ENCODE data around the gene RNF115.

DNA sequence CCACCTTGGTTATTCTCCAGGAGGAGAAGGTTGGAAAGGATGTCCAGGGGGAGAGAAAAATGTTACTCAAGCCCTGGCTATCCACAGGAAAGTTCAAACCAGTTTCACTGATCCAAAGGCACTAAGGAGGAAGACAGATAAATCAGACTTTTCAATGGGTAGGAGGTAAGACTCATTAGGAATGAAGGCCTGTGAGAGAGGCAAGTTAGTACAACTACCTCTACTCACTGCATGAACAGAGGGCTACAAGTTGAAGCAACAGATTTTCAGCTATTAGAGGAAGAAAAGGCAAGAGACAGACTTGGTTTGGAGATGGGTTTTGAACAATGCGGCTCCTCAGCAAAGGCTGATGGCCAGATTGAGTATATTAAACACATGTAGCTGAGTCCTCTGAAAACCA lies 87.7 kb downstream of the RNF115 start:
- TF ChIP-seq, protein P1, sequence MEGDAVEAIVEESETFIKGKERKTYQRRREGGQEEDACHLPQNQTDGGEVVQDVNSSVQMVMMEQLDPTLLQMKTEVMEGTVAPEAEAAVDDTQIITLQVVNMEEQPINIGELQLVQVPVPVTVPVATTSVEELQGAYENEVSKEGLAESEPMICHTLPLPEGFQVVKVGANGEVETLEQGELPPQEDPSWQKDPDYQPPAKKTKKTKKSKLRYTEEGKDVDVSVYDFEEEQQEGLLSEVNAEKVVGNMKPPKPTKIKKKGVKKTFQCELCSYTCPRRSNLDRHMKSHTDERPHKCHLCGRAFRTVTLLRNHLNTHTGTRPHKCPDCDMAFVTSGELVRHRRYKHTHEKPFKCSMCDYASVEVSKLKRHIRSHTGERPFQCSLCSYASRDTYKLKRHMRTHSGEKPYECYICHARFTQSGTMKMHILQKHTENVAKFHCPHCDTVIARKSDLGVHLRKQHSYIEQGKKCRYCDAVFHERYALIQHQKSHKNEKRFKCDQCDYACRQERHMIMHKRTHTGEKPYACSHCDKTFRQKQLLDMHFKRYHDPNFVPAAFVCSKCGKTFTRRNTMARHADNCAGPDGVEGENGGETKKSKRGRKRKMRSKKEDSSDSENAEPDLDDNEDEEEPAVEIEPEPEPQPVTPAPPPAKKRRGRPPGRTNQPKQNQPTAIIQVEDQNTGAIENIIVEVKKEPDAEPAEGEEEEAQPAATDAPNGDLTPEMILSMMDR (IDR thresholded peaks at IDR 0.05; ENCODE audit: insufficient read depth, low read length, poor library complexity, severe bottlenecking), result no peak
- TF ChIP-seq EZH2phosphoT487 (conservative IDR thresholded peaks at IDR 0.05; ENCODE audit: low read length), result no peak

Measured in SU-DHL-6 (cell line).